Activated naive CD4-positive, alpha-beta T cell treated with anti-CD3 and anti-CD28 coated beads, Interleukin-2, amount 10 ng/mL, durations not matched to agents 7 days and 5 days (primary cell): Measurements from ENCODE around the gene CKM.
"Not testable (repeated sequence)": the region's sequence is repeated elsewhere in the genome, so short reads cannot be mapped to it uniquely, and the experiment has no call there.

Experiments used
- CTCF ChIA-PET: fragments of 350-600 bp; sonication (Branson Sonifier 250); formaldehyde crosslinking; loops from one replicate; lab custom pipeline; 2021; ENCODE audit warnings: antibody characterized with exemption; lab: Charles Lee
- DNase-seq: peaks from one replicate; pipeline ENCODE4 v3.0.0-alpha.2; 2020
- H3K27ac Mint-ChIP-seq: one replicate; pipeline ENCODE4 v1.8.0; 2021; ENCODE audit warnings: mild to moderate bottlenecking, moderate library complexity, mixed read lengths
- H3K27me3 Mint-ChIP-seq: one replicate; pipeline ENCODE4 v1.8.0; 2021; ENCODE audit warnings: mild to moderate bottlenecking, mixed read lengths
- H3K36me3 Mint-ChIP-seq: one replicate; pipeline ENCODE4 v1.8.0; 2021; ENCODE audit warnings: mixed read lengths
- H3K4me1 Mint-ChIP-seq: one replicate; pipeline ENCODE4 v1.8.0; 2021; ENCODE audit warnings: mixed read lengths
- H3K4me3 Mint-ChIP-seq: one replicate; pipeline ENCODE4 v1.8.0; 2021; ENCODE audit warnings: mild to moderate bottlenecking, moderate library complexity, mixed read lengths
- H3K9me3 Mint-ChIP-seq: one replicate; pipeline ENCODE4 v1.8.0; 2021; ENCODE audit warnings: mixed read lengths

CKM gene

DNA sequence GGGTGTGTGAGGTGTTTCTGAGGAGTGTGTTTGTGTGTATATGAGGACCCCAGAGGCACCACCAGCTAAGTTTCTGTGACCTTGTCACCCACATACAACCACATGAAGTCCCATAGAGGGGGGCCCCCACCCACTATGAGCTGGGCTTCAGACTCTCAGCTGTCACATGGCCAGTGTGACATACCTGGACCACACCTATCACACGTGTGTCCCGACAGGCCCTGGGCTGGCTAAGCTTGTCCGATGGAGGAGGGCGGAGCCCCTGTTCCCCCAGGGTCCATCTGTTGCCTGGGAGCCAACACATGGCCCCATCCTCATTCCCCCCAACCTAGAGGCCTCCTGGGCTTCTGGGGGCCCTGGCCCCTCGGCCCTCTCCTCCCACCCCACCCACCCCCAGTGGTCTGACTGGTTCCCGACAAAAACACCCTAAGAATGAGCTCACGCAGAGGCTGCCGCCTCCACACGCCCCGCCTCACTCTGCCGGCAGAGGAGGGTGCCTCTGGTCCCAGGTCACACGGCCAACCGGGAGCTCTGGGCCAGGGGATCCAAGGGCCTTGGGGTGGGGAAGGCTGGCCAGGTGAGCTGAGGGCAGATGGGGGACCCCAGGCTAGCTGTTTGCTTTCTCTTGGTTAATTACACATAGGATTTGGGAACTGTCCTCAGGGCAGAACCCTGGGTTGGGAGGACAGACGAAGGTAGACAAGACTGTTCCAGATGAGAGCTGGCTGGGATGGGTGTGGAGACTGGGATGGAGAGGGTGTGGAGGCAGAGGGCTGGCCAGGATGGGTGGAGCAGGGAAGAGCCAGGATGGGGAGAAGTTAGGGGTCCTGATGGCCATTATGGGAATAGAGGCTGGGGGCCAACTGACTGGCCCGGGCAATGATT lies 22.2 kb upstream of the CKM start:
- CTCF ChIA-PET = interaction anchor here (0.6 kb wide), 1 partner anchor 136 kb away, joined by 3 read pairs; no protein-coding TSS in a partner anchor
- peaks cover 5% of the 10 kb centered on the region for H3K4me1 Mint-ChIP-seq
- no peak overlapping the region for H3K4me3 Mint-ChIP-seq
- peaks cover 34% of the 10 kb centered on the region for H3K27me3 Mint-ChIP-seq
- H3K9me3 Mint-ChIP-seq = no peaks in the 10 kb centered on the region
- no peaks in the 10 kb centered on the region for H3K36me3 Mint-ChIP-seq
- DNase-seq = no peak
- no peak overlapping the region for H3K27ac Mint-ChIP-seq

- H3K36me3 Mint-ChIP-seq = no peaks in the 10 kb centered on the region
- peaks cover 44% of the 10 kb centered on the region for H3K27me3 Mint-ChIP-seq
- H3K9me3 Mint-ChIP-seq = no peaks in the 10 kb centered on the region
- no peak for DNase-seq
- CTCF ChIA-PET = no interaction called here
- peaks cover 10% of the 10 kb centered on the region for H3K4me1 Mint-ChIP-seq
- H3K27ac Mint-ChIP-seq = no peak overlapping the region
- no peak overlapping the region for H3K4me3 Mint-ChIP-seq
Measured at GRCh38 chr19:45342911-45343310, 20.2 kb upstream of the CKM start.

GRCh38 chr19:45340899-45341453 lies 18.3 kb upstream of the CKM start:
- no peak overlapping the region for H3K27ac Mint-ChIP-seq
- no peak overlapping the region for H3K4me3 Mint-ChIP-seq
- peak; percentile 46 for DNase-seq
- H3K27me3 Mint-ChIP-seq = peaks cover 42% of the 10 kb centered on the region
- H3K4me1 Mint-ChIP-seq = peaks cover 10% of the 10 kb centered on the region
- CTCF ChIA-PET = interaction anchor here (0.5 kb wide), 1 partner anchor 128 kb away, joined by 3 read pairs; no protein-coding TSS in a partner anchor
- H3K36me3 Mint-ChIP-seq = no peaks in the 10 kb centered on the region
- H3K9me3 Mint-ChIP-seq = no peaks in the 10 kb centered on the region

DNA sequence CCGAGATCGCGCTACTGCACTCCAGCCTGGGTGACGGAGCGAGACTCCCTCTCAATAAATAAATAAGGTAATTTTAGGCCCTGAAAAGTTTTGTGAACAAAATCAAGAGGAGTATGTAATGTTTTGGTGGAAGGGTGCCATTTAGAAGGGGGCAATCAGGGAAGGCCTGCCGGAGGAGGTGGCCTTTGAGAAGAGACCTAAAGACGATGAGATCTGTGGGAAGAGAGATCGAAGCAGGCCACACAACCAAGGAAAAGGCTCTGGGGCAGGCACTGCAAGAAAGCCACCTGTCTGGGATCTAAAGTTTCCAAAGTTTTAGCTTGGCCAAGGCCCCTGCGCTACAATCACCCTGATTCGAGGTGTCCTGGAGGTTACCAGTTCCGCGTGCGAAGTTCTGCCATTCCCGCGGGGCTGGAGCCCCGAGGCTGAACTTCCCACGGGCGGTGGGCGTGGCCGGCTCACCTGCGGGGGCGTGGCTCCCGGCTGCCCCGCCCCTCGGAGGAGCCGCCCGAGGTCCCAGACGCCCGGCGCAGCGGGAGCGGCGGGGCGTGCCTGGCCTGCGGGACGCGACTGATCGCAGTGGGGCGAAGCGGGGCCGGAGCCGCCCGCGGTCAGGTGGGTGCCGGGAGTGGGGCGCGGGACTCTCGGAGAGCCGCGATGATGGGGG lies 17.7 kb upstream of the CKM start, which contains the start of gene KLC3:
Gene KLC3, plus strand, starts transcription at position 519 of the 667 bp plus-strand sequence. CDS start 4,792 bp downstream, outside the sequence.
- Mint-ChIP-seq H3K27ac (no peak within 1 kb of the TSS), H3K4me1 (peaks cover 10% of the 10 kb centered on the region), H3K36me3 (no peaks in the 10 kb centered on the region), H3K4me3 (peak within 1 kb of the TSS; percentile 34), H3K27me3 (peaks cover 39% of the 10 kb centered on the region), H3K9me3 (no peaks in the 10 kb centered on the region)
- peak; percentile 59 for DNase-seq
- CTCF ChIA-PET = interaction anchor here (0.5 kb wide), 1 partner anchor 128 kb away, joined by 3 read pairs; no protein-coding TSS in a partner anchor

DNA sequence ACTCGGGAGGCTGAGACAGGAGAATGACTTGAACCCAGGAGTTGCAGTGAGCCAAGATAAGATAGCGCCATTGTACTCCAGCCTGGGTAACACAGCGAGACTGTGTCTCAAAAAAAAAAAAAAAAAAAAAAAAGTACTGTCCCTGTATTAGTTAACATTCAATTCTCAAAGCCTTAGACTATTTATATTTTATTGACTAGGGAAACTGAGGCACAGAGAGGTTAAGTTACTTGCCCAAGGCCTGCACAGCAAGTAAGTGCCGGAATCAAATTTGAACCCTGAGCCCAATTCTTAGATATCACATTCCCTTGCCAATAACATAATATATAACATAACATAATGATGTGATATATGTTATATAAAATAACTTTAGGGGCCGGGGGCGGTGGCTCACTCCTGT lies 17.0 kb upstream of the CKM start:
- no peak for DNase-seq
- H3K36me3 Mint-ChIP-seq = no peaks in the 10 kb centered on the region
- CTCF ChIA-PET = interaction anchor here (0.9 to 2.9 kb wide), 5 partner anchors 17 to 351 kb away, joined by 3 to 10 read pairs (median 7); partner anchors contain the start of genes BLOC1S3 and TRAPPC6A
- no peak overlapping the region for H3K27ac Mint-ChIP-seq
- H3K9me3 Mint-ChIP-seq = no peaks in the 10 kb centered on the region
- no peak overlapping the region for H3K4me3 Mint-ChIP-seq
- peaks cover 10% of the 10 kb centered on the region for H3K4me1 Mint-ChIP-seq
- peaks cover 33% of the 10 kb centered on the region for H3K27me3 Mint-ChIP-seq

DNA sequence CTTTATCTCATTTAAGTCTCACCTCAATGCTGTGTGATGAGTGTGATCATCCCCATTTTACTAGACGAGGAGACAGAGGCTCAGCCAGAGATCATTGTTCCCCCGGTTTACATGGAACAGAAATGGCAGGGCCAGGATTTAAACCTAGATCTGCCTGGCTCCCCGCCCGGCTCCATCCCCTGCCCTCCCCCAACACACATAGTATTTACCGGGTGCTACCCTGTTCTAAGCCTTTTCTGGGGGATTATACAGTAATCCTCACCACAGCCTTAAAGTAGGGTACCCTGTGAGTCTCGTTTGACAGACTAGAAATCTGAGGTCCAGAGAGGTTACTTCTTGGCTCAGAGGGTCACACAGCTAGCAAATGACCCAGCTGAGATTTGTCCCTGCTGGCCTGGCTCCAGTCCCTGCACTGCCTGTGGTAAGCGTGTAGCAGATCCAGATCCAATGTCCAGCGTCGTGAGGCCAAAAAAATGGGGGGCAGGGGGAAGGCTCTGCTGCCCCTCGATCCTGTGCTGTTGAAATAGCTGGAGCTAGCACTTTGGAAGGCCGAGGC lies 14.1 kb upstream of the CKM start:
- no peaks in the 10 kb centered on the region for H3K36me3 Mint-ChIP-seq
- peaks cover 10% of the 10 kb centered on the region for H3K4me1 Mint-ChIP-seq
- no peak for DNase-seq
- no peak overlapping the region for H3K27ac Mint-ChIP-seq
- H3K27me3 Mint-ChIP-seq = peaks cover 28% of the 10 kb centered on the region
- no peaks in the 10 kb centered on the region for H3K9me3 Mint-ChIP-seq
- CTCF ChIA-PET = interaction anchor here (1.5 to 2.9 kb wide), 2 partner anchors 87 to 348 kb away, joined by 5 to 9 read pairs; no protein-coding TSS in a partner anchor
- no peak overlapping the region for H3K4me3 Mint-ChIP-seq

DNA sequence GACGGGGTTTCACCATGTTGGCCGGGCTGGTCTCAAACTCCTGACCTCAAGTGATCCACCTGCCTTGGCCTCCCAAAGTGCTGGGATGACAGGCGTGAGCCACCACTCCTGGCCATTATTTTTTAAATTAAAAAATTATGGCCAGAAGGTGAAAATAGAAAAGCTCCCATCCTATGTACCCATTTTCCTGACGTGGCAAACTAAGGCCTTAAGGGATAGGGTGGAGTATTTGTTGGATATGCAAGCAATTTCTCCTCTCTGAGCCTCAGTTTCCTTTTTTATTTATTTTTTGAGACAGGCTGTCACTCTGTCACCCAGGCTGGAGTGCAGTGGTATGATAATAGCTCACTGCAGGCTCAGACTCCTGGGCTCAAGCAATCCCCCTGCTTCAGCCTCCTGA lies 12.2 kb upstream of the CKM start:
- H3K27me3 Mint-ChIP-seq = peaks cover 22% of the 10 kb centered on the region
- DNase-seq, H3K9me3 Mint-ChIP-seq, H3K27ac Mint-ChIP-seq, H3K4me1 Mint-ChIP-seq, H3K4me3 Mint-ChIP-seq, H3K36me3 Mint-ChIP-seq, CTCF ChIA-PET: not testable (repeated sequence)

- Mint-ChIP-seq H3K27me3 (peaks cover 23% of the 10 kb centered on the region), H3K4me1 (peaks cover 4% of the 10 kb centered on the region), H3K9me3 (no peaks in the 10 kb centered on the region), H3K36me3 (no peaks in the 10 kb centered on the region), H3K4me3 (no peak overlapping the region), H3K27ac (no peak overlapping the region)
- CTCF ChIA-PET = interaction anchor here (0.6 kb wide), 1 partner anchor 578 kb away, joined by 4 read pairs; no protein-coding TSS in a partner anchor
- DNase-seq = no peak
Measured at GRCh38 chr19:45333609-45334303, 11.1 kb upstream of the CKM start.

- H3K27me3 Mint-ChIP-seq = peaks cover 25% of the 10 kb centered on the region
- H3K36me3 Mint-ChIP-seq = no peaks in the 10 kb centered on the region
- DNase-seq = no peak
- CTCF ChIA-PET = no interaction called here
- H3K27ac Mint-ChIP-seq = no peak overlapping the region
- no peaks in the 10 kb centered on the region for H3K9me3 Mint-ChIP-seq
- no peak overlapping the region for H3K4me3 Mint-ChIP-seq
- H3K4me1 Mint-ChIP-seq = peaks cover 1% of the 10 kb centered on the region
Measured at GRCh38 chr19:45331411-45331810, 8.7 kb upstream of the CKM start.

DNA sequence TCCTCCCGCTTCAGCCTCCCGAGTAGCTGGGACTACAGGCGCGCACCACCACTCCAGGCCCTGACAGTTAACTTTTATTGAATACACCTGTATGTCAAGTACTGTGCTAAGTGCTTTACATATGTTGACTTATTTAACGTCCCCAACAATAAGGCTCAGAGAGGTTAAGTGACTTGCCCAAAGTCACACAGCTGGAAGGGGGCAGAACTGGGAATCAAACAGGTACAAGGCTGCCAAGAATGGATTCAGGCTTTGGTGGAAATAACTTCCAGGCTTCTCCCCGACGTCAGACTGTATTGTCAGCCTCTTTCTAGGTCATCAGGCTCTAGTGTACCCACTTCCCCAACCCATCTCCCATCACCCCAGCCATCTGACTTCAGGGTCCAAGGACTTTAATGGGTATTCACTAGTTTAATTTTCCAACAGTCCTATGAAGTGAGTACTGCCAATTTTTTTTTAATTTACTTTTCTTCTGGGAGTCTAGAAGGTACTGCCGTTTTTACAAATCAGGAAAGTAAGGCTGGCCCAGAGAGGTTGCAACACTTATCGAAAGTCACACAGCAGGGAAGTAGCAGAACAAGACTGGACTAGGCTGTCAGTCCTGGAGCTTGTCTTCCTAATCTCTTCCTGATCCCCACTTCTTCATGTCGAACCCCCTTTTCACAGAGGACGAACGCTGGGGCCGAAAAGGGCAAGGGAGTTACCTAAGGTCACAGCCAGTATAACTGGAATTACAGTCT lies 4.9 kb upstream of the CKM start:
- CTCF ChIA-PET = interaction anchor here (0.6 kb wide), 2 partner anchors 67 to 523 kb away, joined by 3 read pairs; no protein-coding TSS in a partner anchor
- Mint-ChIP-seq H3K4me3 (no peak overlapping the region), H3K27me3 (peaks cover 53% of the 10 kb centered on the region), H3K9me3 (no peaks in the 10 kb centered on the region), H3K4me1 (peaks cover 3% of the 10 kb centered on the region), H3K27ac (no peak overlapping the region), H3K36me3 (no peaks in the 10 kb centered on the region)
- DNase-seq = no peak

DNA sequence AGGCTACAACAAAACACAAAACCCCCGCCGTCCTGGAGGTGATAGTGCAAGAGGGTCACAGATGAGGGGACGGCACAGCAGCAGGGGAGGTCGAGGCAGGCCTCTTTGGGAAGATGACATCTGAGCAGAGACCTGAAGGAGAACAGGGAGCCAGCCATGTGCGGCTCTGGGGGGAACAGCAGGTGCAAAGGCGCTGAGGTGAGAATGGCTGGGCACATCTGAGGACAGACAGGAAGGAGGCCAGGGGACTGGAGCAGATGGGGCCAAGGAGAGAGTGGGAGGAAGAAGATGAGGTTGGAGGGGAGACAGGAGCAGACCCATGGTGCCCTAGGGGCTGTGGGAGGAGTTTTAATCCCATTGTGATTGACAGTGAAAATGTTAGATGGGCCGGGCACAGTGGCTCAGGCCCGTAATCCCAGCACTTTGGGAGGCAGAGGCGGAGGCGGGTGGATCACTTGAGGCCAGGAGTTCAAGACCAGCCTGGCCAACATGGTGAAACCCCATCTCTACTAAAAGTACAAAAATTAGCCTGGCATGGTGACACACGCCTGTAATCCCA lies 1.8 kb upstream of the CKM start:
- peaks cover 69% of the 10 kb centered on the region for H3K27me3 Mint-ChIP-seq
- no peak for DNase-seq
- CTCF ChIA-PET = no interaction called here
- H3K4me3 Mint-ChIP-seq = no peak overlapping the region
- no peak overlapping the region for H3K27ac Mint-ChIP-seq
- peaks cover 3% of the 10 kb centered on the region for H3K4me1 Mint-ChIP-seq
- H3K9me3 Mint-ChIP-seq = no peaks in the 10 kb centered on the region
- H3K36me3 Mint-ChIP-seq = no peaks in the 10 kb centered on the region

DNA sequence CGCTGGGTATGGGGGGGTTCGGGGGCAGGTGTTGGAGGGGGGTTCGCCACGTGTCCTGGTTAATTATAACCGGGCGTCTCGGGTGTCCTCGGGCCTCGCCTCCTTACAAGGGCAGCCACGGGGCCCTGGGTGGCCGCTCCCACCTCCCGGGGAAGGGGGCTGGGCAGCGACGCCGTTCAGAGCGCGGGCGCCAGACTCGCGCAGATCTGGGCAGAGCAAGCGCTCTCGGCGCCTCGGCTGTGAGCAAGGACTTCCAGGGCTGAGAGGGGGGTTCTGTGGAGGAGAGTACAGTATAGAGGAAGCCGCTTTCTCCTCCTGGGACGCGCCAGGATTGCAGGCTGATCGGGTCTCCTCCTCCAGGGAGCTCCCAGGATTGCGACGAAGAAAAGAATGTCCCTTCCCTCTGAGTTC lies 1.0 kb upstream of the CKM start:
- H3K27ac Mint-ChIP-seq = no peak overlapping the region
- H3K36me3 Mint-ChIP-seq = no peaks in the 10 kb centered on the region
- H3K4me1 Mint-ChIP-seq = peaks cover 3% of the 10 kb centered on the region
- H3K27me3 Mint-ChIP-seq = peaks cover 67% of the 10 kb centered on the region
- H3K9me3 Mint-ChIP-seq = no peaks in the 10 kb centered on the region
- DNase-seq = no peak
- CTCF ChIA-PET = no interaction called here
- H3K4me3 Mint-ChIP-seq = no peak overlapping the region

DNA sequence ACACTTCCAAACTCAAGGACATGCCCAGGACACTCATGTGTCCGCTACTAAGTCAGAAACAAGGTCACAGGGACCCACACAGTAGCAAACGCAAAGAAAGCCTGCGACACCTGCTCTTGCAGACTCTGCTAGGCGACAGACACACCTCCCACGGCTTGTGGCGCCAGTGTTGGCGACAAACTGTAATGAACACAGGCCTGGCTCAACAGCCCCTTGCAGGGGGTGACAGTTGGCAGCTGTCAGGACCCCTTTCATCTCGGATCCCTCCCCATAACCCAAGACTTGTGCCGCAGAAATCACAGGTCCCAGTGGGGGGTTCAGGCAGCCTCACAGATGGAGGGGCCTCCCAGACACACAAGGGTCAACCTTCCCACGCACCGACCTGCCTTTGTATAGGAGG lies 364 bp downstream of the CKM start:
- Mint-ChIP-seq H3K36me3 (no peaks in the 10 kb centered on the region), H3K9me3 (no peaks in the 10 kb centered on the region), H3K4me3 (no peak overlapping the region), H3K4me1 (peaks cover 3% of the 10 kb centered on the region), H3K27ac (no peak overlapping the region), H3K27me3 (peaks cover 69% of the 10 kb centered on the region)
- CTCF ChIA-PET = no interaction called here
- DNase-seq = no peak
